ENCODE measurements around the gene CTU1. TPM values are rescaled to one million over a fixed set of nuclear protein-coding genes. Genes with fewer than 3 reads are reported as not detected.

CTU1 gene
- total RNA-seq, 4 donors from 2014 or later, result 7.8 to 27.7 (median 8.4) TPM; not detected in 1

DNA sequence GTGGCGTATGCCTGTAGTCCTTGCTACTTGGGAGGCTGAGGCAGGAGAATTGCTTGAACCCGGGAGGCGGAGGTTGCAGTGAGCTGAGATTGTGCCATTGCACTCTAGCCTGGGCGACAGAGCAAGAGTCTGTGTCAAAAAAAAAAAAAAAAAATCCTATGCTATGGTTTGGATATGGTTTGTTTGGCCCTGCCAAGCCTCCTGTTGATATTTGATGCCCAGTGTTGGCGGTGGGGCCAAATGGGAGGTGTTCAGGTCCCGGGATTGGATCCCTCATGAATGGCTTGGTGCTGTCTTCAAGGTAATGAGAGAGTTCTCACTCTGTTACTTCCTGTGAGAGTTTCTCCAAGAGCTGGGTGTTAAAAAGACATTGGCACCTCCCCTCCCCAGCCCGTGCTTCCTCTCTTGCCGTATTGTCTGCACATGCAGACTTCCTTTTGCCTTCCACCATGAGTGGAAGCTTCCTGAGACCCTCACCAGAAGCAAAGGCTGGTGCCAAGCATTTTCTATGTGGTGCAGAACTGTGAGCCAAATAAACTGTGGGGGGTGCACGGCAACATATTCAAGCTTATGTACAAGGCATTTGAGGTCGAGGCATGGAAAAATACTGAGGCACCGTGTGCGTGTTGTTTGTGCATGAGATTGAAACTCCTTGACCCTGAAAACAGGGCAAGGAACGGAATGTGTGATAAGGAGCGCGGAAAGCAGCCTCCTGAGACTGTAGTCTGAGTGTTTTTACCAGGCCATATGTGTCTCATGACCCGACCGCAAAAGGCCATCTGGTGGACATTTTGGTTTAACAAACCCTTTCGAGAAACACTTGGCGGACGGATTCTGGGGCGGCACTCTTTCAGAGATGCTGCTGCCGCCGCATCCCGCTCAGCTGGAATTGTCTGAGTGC is 23.8 kb upstream of the CTU1 start:
- H3K36me3 ChIP-seq, result no peaks in the 10 kb centered on the region
- intact Hi-C loops (cut with DNase I; ENCODE audit: low total_unique reads), result no loop called here
- no peaks in the 10 kb centered on the region for H3K27me3 ChIP-seq
- no peak overlapping the region for H3K27ac ChIP-seq
- DNase-seq, result no peak
- TF ChIP-seq POLR2A (IDR thresholded peaks at IDR 0.05), result no peak
- TF ChIP-seq, protein P1, sequence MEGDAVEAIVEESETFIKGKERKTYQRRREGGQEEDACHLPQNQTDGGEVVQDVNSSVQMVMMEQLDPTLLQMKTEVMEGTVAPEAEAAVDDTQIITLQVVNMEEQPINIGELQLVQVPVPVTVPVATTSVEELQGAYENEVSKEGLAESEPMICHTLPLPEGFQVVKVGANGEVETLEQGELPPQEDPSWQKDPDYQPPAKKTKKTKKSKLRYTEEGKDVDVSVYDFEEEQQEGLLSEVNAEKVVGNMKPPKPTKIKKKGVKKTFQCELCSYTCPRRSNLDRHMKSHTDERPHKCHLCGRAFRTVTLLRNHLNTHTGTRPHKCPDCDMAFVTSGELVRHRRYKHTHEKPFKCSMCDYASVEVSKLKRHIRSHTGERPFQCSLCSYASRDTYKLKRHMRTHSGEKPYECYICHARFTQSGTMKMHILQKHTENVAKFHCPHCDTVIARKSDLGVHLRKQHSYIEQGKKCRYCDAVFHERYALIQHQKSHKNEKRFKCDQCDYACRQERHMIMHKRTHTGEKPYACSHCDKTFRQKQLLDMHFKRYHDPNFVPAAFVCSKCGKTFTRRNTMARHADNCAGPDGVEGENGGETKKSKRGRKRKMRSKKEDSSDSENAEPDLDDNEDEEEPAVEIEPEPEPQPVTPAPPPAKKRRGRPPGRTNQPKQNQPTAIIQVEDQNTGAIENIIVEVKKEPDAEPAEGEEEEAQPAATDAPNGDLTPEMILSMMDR (IDR thresholded peaks at IDR 0.05), result no peak
- H3K9me3 ChIP-seq, result no peaks in the 10 kb centered on the region
- no peak overlapping the region for H3K4me3 ChIP-seq
- H3K4me1 ChIP-seq, result no peaks in the 10 kb centered on the region

DNA sequence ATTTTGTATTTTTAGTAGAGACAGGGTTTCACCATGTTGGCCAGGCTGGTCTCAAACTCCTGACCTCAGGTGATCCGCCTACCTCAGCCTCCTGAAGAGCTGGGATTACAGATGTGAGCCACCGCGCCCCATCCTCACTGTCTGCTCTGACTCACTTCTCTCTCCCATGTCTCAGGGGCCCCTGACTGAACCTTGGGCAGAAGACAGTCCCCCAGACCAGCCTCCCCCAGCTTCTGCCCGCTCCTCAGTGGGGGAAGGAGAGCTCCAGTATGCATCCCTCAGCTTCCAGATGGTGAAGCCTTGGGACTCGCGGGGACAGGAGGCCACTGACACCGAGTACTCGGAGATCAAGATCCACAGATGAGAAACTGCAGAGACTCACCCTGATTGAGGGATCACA is 21.5 kb upstream of the CTU1 start:
- Histone ChIP-seq H3K4me1 (no peaks in the 10 kb centered on the region), H3K9me3 (no peaks in the 10 kb centered on the region), H3K4me3 (no peak overlapping the region), H3K27ac (no peak overlapping the region), H3K27me3 (no peaks in the 10 kb centered on the region), H3K36me3 (no peaks in the 10 kb centered on the region)
- intact Hi-C loops (cut with DNase I; ENCODE audit: low total_unique reads), result no loop called here
- no peak for DNase-seq
- TF ChIP-seq, protein P1 (IDR thresholded peaks at IDR 0.05), result no peak
- TF ChIP-seq POLR2A (IDR thresholded peaks at IDR 0.05), result no peak

DNA sequence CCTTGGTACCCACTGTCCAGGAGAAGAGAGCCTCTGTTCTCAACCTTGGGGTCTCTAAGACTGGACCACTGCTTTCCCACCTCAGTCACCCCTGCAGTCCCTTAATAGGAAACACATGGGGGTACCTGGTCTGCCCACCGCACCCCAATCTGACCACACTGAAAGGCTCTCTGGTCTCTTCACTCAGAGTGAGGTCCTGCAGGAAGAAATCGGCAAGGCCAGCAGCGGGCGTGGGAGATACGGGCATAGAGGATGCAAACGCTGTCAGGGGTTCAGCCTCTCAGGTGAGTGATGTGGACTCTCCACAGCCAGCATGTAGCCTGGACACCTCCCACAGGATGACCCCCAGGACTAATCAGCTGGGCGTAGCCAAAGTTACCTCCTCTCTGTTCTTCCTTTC is 20.0 kb upstream of the CTU1 start:
- H3K4me1 ChIP-seq, result no peaks in the 10 kb centered on the region
- no peaks in the 10 kb centered on the region for H3K36me3 ChIP-seq
- H3K27me3 ChIP-seq, result no peaks in the 10 kb centered on the region
- TF ChIP-seq POLR2A (IDR thresholded peaks at IDR 0.05), result no peak
- TF ChIP-seq, protein P1 (IDR thresholded peaks at IDR 0.05), result no peak
- no peak for DNase-seq
- no peaks in the 10 kb centered on the region for H3K9me3 ChIP-seq
- intact Hi-C loops (cut with DNase I; ENCODE audit: low total_unique reads), result no loop called here
- no peak overlapping the region for H3K27ac ChIP-seq
- no peak overlapping the region for H3K4me3 ChIP-seq

DNA sequence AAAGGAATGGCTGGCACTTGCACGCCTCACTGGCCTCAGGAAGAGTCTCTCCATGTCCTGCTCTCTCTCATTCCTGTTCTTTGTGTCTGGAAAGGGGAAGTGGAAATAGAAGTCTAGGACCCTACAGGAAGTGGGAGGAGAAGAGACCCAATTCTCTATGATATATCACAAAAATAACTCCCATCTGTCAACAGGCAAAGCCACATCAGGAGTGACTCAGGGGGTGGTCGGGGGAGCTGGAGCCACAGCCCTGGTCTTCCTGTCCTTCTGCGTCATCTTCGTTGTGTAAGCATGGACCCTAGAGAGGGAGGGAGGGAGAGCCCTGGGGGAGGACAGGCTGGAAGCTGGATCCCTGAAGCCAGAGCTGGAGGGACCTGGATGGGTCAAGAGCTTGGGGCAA is 19.5 kb upstream of the CTU1 start:
- H3K27ac ChIP-seq, result no peak overlapping the region
- no peaks in the 10 kb centered on the region for H3K27me3 ChIP-seq
- DNase-seq, result no peak
- H3K36me3 ChIP-seq, result no peaks in the 10 kb centered on the region
- no peak for TF ChIP-seq POLR2A (IDR thresholded peaks at IDR 0.05)
- TF ChIP-seq, protein P1 (IDR thresholded peaks at IDR 0.05), result no peak
- no peak overlapping the region for H3K4me3 ChIP-seq
- no peaks in the 10 kb centered on the region for H3K4me1 ChIP-seq
- intact Hi-C loops (cut with DNase I; ENCODE audit: low total_unique reads), result no loop called here
- no peaks in the 10 kb centered on the region for H3K9me3 ChIP-seq

DNA sequence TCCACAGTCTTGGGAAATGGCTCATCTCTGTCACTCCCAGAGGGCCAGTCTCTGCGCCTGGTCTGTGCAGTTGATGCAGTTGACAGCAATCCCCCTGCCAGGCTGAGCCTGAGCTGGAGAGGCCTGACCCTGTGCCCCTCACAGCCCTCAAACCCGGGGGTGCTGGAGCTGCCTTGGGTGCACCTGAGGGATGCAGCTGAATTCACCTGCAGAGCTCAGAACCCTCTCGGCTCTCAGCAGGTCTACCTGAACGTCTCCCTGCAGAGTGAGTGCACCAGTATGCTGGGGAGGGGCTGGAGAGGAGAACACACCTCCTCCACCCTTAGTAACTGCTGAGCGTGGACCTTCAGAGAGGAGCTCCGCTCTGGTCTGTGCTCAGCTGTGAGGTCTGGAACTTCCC is 18.8 kb upstream of the CTU1 start:
- no peak for TF ChIP-seq POLR2A (IDR thresholded peaks at IDR 0.05)
- TF ChIP-seq, protein P1 (IDR thresholded peaks at IDR 0.05), result no peak
- H3K4me3 ChIP-seq, result no peak overlapping the region

More for the DNA sequence above, 18.8 kb upstream of the CTU1 start:
- no peak for DNase-seq
- Histone ChIP-seq H3K9me3 (no peaks in the 10 kb centered on the region), H3K36me3 (no peaks in the 10 kb centered on the region), H3K27ac (no peak overlapping the region), H3K27me3 (no peaks in the 10 kb centered on the region), H3K4me1 (no peaks in the 10 kb centered on the region)
- intact Hi-C loops (cut with DNase I; ENCODE audit: low total_unique reads), result no loop called here

Measured in uterus (tissue), 4 donors.